DND-41 (cell line): ENCODE results near the gene RPAIN.

Experiments
- CTCF ChIP-seq: IDR thresholded peaks from 2 replicates; pipeline ENCODE4 v1.5.1; 2012; ENCODE audit warnings: borderline replicate concordance, low read length, moderate library complexity, mild to moderate bottlenecking; ENCODE audit not compliant: poor library complexity, severe bottlenecking; ENCODE audit errors: extremely low read depth
- EZH2 ChIP-seq: IDR thresholded peaks from 3 replicates; pipeline ENCODE4 v1.6.1; 2012; ENCODE audit warnings: borderline replicate concordance, low read depth, mild to moderate bottlenecking, moderate library complexity, low read length, inconsistent platforms; ENCODE audit not compliant: severe bottlenecking

GRCh38 chr17:5468075-5468473 lies 48.1 kb downstream of the RPAIN start:
- TF ChIP-seq CTCF (no peak), EZH2 (no peak)
